K562 (cell line): Measurements from ENCODE around the gene FOXS1. TPM values are rescaled to one million over a fixed set of nuclear protein-coding genes. Genes with fewer than 3 reads are reported as not detected.
A peak's percentile ranks its signal among the peaks of the same experiment; 100 is the strongest.

Experiments used
- ASH1L ChIP-seq: fragments of 450-650 bp; IDR thresholded peaks from 2 replicates; pipeline ENCODE4 v1.6.1; 2018; ENCODE audit warnings: borderline replicate concordance, mild to moderate bottlenecking, low read depth; ENCODE audit not compliant: partially characterized antibody
- BMI1 ChIP-seq: fragments of 150-350 bp; IDR thresholded peaks from 2 replicates; pipeline ENCODE4 v1.6.1; 2014; ENCODE audit warnings: low read length
- CBX1 ChIP-seq: sonication (generic); IDR thresholded peaks from 2 replicates; pipeline ENCODE4 v1.6.1; 2016; ENCODE audit warnings: antibody characterized with exemption, low read depth, mild to moderate bottlenecking
- FOXM1 ChIP-seq, 2 experiments: fragments of 450-650 bp in 1 of 2; sonication (generic) in 1 of 2; formaldehyde crosslinking in 1 of 2; IDR thresholded peaks; 2 replicates each; pipeline versions ENCODE4 v1.6.1 to v1.9.0; 2017 to 2022; ENCODE audit warnings: low read depth in 2 of 2, mild to moderate bottlenecking in 2 of 2, missing genetic modification reagents in 1 of 2, moderate library complexity in 1 of 2
- FOXP1 ChIP-seq: sonication (generic); formaldehyde crosslinking; IDR thresholded peaks from 2 replicates; pipeline ENCODE4 v1.8.0; 2022; ENCODE audit warnings: mild to moderate bottlenecking, missing genetic modification reagents
- HEY1 ChIP-seq: fragments of 250-450 bp; sonication (Bioruptor Pico); IDR thresholded peaks from 2 replicates; pipeline ENCODE4 v1.5.0; 2020; ENCODE audit warnings: mild to moderate bottlenecking, moderate library complexity, borderline replicate concordance
- MCM5 ChIP-seq: fragments of 450-650 bp; IDR thresholded peaks from 2 replicates; pipeline ENCODE4 v1.6.1; 2016; ENCODE audit warnings: low read depth
- POLR2A ChIP-seq: fragments of 450-650 bp; conservative IDR thresholded peaks from 2 replicates; pipeline ENCODE4 v1.6.1; 2016
- RBM39 ChIP-seq: fragments of 200-400 bp; formaldehyde crosslinking; optimal IDR thresholded peaks from 2 replicates; pipeline ENCODE3; 2018; ENCODE audit warnings: low read depth, low read length
- RFX5 ChIP-seq: IDR thresholded peaks from 2 replicates; pipeline ENCODE4 v1.6.1; 2011; ENCODE audit warnings: low read depth, mild to moderate bottlenecking, improper control_type of control experiment, low read length
- RUNX1 ChIP-seq: sonication (generic); IDR thresholded peaks from 2 replicates; pipeline ENCODE4 v1.6.1; 2016; ENCODE audit warnings: antibody characterized with exemption, low read depth
- SAP30 ChIP-seq: fragments of 200-600 bp; sonication (generic); IDR thresholded peaks from 2 replicates; pipeline ENCODE4 v1.6.1; 2012; ENCODE audit warnings: borderline replicate concordance, low read depth, mild to moderate bottlenecking, moderate library complexity, low read length, control low read depth, inconsistent platforms; ENCODE audit not compliant: insufficient read depth, poor library complexity, severe bottlenecking
- SMAD2 ChIP-seq: fragments of 150-350 bp; IDR thresholded peaks from 2 replicates; pipeline ENCODE4 v1.6.1; 2014; ENCODE audit warnings: low read depth, mild to moderate bottlenecking, low read length
- TAL1 ChIP-seq: fragments of 450-650 bp; IDR thresholded peaks from 2 replicates; pipeline ENCODE4 v1.6.1; 2016; ENCODE audit warnings: mild to moderate bottlenecking
- ZNF197 ChIP-seq: fragments of 200-800 bp; sonication (Bioruptor generic); IDR thresholded peaks from 2 replicates; pipeline ENCODE4 v1.6.1; 2016; ENCODE audit warnings: low read depth, missing genetic modification characterization, missing compliant biosample characterization
- ZNF408 ChIP-seq: fragments of 250-450 bp; sonication (Bioruptor Pico); IDR thresholded peaks from 2 replicates; pipeline ENCODE4 v1.4.0; 2020; ENCODE audit warnings: low read depth, mild to moderate bottlenecking, moderate library complexity
- ZNF644 ChIP-seq: fragments of 200-800 bp; sonication (Bioruptor generic); IDR thresholded peaks from 2 replicates; pipeline ENCODE4 v1.6.1; 2016; ENCODE audit warnings: low read depth, missing genetic modification characterization, missing compliant biosample characterization
- ZSCAN29 ChIP-seq: fragments of 450-650 bp; IDR thresholded peaks from 2 replicates; pipeline ENCODE4 v1.6.1; 2017
- polyA plus RNA-seq, 8 experiments: library from polyadenylated mRNA; depleted of rRNA in 4 of 8; stranded (reverse) in 5 of 8; unstranded in 3 of 8; fragments of >200 nt; fragmentation: Nextera tagmentation in 2 of 8; fragmentation: Illumina TruSeq in 1 of 8; extraction: Ambion mirVana in 2 of 8; extraction: Trizol in 1 of 8; gene quantifications; 2 replicates each; pipeline versions ENCODE4 v1.2.1 to v1.2.3, GENCODE V29; 2011 to 2014; ENCODE audit warnings: inconsistent platforms in 1 of 8, missing spikeins in 1 of 8
- total RNA-seq, 7 experiments: library from RNA; depleted of rRNA in 6 of 7; stranded (reverse); fragments of >200 nt in 6 of 7; fragmentation: Illumina TruSeq in 2 of 7; extraction: Trizol in 2 of 7; gene quantifications; 2 replicates each; pipeline versions ENCODE4 v1.2.1 to v1.2.3, GENCODE V29; 2011 to 2021; ENCODE audit warnings: low replicate concordance in 1 of 7
- TF ChIP-seq, protein P1 (sequence below): fragments of 250-450 bp; sonication (Bioruptor Pico); IDR thresholded peaks from 2 replicates; pipeline ENCODE4 v1.6.1; 2021; ENCODE audit warnings: mild to moderate bottlenecking
- TF ChIP-seq, protein P2 (sequence below): fragments of 450-650 bp; formaldehyde crosslinking; IDR thresholded peaks from 2 replicates; pipeline ENCODE4 v1.4.0; 2022; ENCODE audit warnings: mild to moderate bottlenecking, moderate library complexity
- TF ChIP-seq, protein P3 (sequence below): fragments of 200-400 bp; formaldehyde crosslinking; IDR thresholded peaks from 2 replicates; pipeline ENCODE4 v1.6.1; 2017; ENCODE audit warnings: mild to moderate bottlenecking, low read depth, low read length, moderate library complexity
- TF ChIP-seq, protein P4 (sequence below): fragments of 250-450 bp; sonication (Bioruptor Pico); IDR thresholded peaks from 2 replicates; pipeline ENCODE4 v1.9.0; 2021; ENCODE audit warnings: mild to moderate bottlenecking
- TF ChIP-seq, protein P5 (sequence below): fragments of 250-450 bp; sonication (Bioruptor Pico); IDR thresholded peaks from 2 replicates; pipeline ENCODE4 v1.4.0; 2020; ENCODE audit warnings: mild to moderate bottlenecking, moderate library complexity

Gene FOXS1
- total and polyA plus RNA-seq, 9 of the 15 experiments (the other 6 are each of a cell fraction or from before 2014, with no cell fraction given), result not detected

DNA sequence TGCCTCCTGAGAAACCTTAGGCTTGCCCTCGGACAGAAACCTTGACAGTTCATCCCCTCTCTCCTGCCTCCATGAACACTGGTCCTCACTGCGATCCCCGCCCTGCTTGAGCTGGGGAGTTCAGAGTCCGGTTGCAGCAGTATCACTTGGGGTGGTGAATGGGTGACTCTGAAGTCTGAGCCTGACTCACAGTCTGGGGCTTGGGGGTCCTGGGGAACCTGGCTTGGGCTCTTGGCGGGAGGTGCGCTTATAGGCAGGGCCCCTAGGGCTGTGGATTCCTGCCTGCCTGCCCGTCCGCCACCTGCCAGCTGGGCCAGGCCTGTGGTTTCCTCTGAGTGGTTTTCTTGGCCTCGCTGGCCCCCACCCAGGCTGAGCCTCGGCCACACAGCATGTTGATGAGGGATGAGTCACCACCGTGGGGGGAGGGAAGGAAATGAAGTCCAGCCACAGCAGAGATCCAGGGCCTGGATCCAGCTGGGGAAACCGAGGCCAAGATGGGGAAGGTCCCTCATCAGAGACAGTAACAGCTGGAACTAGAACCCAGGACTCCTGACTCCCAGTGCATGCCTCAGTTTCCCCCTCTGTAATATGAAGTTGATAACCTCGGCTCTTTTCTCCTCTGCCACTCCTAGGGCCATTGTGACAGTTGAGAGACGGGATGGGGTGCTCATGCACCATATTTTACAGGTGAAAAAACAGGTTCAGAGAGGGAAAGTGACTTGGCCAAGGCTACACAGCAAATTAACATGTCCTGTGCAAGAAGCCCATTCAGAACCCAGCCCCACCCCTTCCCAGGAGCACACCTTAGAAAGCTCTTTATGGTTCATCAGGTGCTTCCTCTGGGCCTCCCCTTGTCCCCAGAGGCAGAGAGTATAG lies 9.2 kb downstream of the FOXS1 start (continued):
- TF ChIP-seq FOXM1 (IDR thresholded peaks at IDR 0.05; ENCODE audit: low read depth) (no peak), FOXM1 (CRISPR knock-in tag; IDR thresholded peaks at IDR 0.05; ENCODE audit: low read depth) (0 out of 2 replicates have a peak, but pooled peaks have one; percentile 41), CBX1 (0 out of 2 replicates have a peak, but pooled peaks have one; percentile 20), FOXP1 (CRISPR knock-in tag) (0 out of 2 replicates have a peak, but pooled peaks have one; percentile 38), ZSCAN29 (no peak), ZNF197 (CRISPR knock-in tag) (no peak), POLR2A (no peak), RUNX1 (0 out of 2 replicates have a peak, but pooled peaks have one; percentile 72), BMI1 (no peak), RFX5 (no peak), SMAD2 (no peak), TAL1 (no peak), MCM5 (no peak), RBM39 (no peak), SAP30 (no peak), ZNF644 (no peak), ASH1L (no peak), HEY1 (no peak), ZNF408 (CRISPR knock-in tag) (no peak)
- TF ChIP-seq, protein P1, sequence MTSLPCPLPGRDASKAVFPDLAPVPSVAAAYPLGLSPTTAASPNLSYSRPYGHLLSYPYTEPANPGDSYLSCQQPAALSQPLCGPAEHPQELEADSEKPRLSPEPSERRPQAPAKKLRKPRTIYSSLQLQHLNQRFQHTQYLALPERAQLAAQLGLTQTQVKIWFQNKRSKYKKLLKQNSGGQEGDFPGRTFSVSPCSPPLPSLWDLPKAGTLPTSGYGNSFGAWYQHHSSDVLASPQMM (CRISPR knock-in tag), result no peak
- TF ChIP-seq, protein P2, sequence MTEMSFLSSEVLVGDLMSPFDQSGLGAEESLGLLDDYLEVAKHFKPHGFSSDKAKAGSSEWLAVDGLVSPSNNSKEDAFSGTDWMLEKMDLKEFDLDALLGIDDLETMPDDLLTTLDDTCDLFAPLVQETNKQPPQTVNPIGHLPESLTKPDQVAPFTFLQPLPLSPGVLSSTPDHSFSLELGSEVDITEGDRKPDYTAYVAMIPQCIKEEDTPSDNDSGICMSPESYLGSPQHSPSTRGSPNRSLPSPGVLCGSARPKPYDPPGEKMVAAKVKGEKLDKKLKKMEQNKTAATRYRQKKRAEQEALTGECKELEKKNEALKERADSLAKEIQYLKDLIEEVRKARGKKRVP (CRISPR knock-in tag), result no peak
- TF ChIP-seq, protein P3, sequence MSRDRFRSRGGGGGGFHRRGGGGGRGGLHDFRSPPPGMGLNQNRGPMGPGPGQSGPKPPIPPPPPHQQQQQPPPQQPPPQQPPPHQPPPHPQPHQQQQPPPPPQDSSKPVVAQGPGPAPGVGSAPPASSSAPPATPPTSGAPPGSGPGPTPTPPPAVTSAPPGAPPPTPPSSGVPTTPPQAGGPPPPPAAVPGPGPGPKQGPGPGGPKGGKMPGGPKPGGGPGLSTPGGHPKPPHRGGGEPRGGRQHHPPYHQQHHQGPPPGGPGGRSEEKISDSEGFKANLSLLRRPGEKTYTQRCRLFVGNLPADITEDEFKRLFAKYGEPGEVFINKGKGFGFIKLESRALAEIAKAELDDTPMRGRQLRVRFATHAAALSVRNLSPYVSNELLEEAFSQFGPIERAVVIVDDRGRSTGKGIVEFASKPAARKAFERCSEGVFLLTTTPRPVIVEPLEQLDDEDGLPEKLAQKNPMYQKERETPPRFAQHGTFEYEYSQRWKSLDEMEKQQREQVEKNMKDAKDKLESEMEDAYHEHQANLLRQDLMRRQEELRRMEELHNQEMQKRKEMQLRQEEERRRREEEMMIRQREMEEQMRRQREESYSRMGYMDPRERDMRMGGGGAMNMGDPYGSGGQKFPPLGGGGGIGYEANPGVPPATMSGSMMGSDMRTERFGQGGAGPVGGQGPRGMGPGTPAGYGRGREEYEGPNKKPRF, result no peak
- TF ChIP-seq, protein P4, sequence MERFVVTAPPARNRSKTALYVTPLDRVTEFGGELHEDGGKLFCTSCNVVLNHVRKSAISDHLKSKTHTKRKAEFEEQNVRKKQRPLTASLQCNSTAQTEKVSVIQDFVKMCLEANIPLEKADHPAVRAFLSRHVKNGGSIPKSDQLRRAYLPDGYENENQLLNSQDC (CRISPR knock-in tag), result no peak
- TF ChIP-seq, protein P5, sequence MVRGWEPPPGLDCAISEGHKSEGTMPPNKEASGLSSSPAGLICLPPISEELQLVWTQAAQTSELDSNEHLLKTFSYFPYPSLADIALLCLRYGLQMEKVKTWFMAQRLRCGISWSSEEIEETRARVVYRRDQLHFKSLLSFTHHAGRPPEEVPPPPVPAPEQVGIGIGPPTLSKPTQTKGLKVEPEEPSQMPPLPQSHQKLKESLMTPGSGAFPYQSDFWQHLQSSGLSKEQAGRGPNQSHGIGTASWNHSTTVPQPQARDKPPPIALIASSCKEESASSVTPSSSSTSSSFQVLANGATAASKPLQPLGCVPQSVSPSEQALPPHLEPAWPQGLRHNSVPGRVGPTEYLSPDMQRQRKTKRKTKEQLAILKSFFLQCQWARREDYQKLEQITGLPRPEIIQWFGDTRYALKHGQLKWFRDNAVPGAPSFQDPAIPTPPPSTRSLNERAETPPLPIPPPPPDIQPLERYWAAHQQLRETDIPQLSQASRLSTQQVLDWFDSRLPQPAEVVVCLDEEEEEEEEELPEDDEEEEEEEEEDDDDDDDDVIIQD (CRISPR knock-in tag), result no peak
